SK-N-SH (cell line): ENCODE results near the gene HEPHL1. TPM values are rescaled to one million over a fixed set of nuclear protein-coding genes. Genes with fewer than 3 reads are reported as not detected.

Experiments used
- CTCF ChIA-PET: fragments of 300-600, 350-600 bp; formaldehyde crosslinking; extraction: SDS; loops from one replicate; lab custom pipeline; 2021; lab: Yijun Ruan, JAX
- POLR2A ChIA-PET: fragments of 350-600 bp; sonication (Branson Sonifier 250); formaldehyde crosslinking; extraction: SDS; loops from one replicate; lab custom pipeline; 2020; ENCODE audit warnings: antibody characterized with exemption, inconsistent platforms; lab: Yijun Ruan, JAX
- DNase-seq: peaks from one replicate; pipeline ENCODE4 v3.0.0; 2012
- H2AFZ ChIP-seq: fragments of 200-600 bp; sonication (generic); 2 replicates; pipeline ENCODE4 v1.8.1; 2016; ENCODE audit warnings: antibody characterized with exemption, mild to moderate bottlenecking, low read depth
- H3F3A ChIP-seq: fragments of 200-600 bp; sonication (generic); replicated peaks from 2 replicates; pipeline ENCODE3; 2016; ENCODE audit warnings: antibody characterized with exemption, mild to moderate bottlenecking; ENCODE audit not compliant: insufficient read depth
- H3K27ac ChIP-seq, 2 experiments: fragments of 200-500 bp in 1 of 2; fragments of 200-600 bp in 1 of 2; sonication (Bioruptor generic) in 1 of 2; sonication (generic), shearing (Covaris generic) in 1 of 2; 2 replicates each; pipeline versions ENCODE4 v1.5.1 to v1.6.1; 2014 to 2016; ENCODE audit warnings: low read depth in 2 of 2, inconsistent platforms in 1 of 2, low read length in 1 of 2, mild to moderate bottlenecking in 1 of 2, mixed read lengths in 1 of 2
- H3K27me3 ChIP-seq: fragments of 200-600 bp; sonication (generic), shearing (Covaris generic); 2 replicates; pipeline ENCODE4 v1.6.1; 2016; ENCODE audit warnings: mixed run types; ENCODE audit not compliant: insufficient read depth
- H3K36me3 ChIP-seq, 2 experiments: fragments of 200-500 bp in 1 of 2; fragments of 200-600 bp in 1 of 2; sonication (Bioruptor generic) in 1 of 2; sonication (generic) in 1 of 2; replicated peaks in 1 of 2; 2 replicates each; pipeline versions ENCODE3 to v1.5.1; 2014 to 2016; ENCODE audit warnings: low read length in 1 of 2, mild to moderate bottlenecking in 1 of 2; ENCODE audit not compliant: insufficient read depth in 2 of 2, control insufficient read depth in 1 of 2
- H3K4me1 ChIP-seq, 2 experiments: fragments of 200-500 bp in 1 of 2; fragments of 200-600 bp in 1 of 2; sonication (Bioruptor generic) in 1 of 2; sonication (generic), shearing (Covaris generic) in 1 of 2; 2 replicates each; pipeline versions ENCODE4 v1.5.1 to v1.6.1; 2014 to 2016; ENCODE audit warnings: low read depth in 1 of 2, low read length in 1 of 2, mixed run types in 1 of 2; ENCODE audit not compliant: insufficient read depth in 2 of 2, control insufficient read depth in 1 of 2
- H3K4me2 ChIP-seq: fragments of 200-600 bp; sonication (generic), shearing (Covaris generic); 2 replicates; pipeline ENCODE4 v1.6.1; 2017; ENCODE audit warnings: mixed run types
- H3K4me3 ChIP-seq, 2 experiments: fragments of 200-500 bp in 1 of 2; fragments of 200-600 bp in 1 of 2; sonication (Bioruptor generic) in 1 of 2; sonication (generic), shearing (Covaris generic) in 1 of 2; 2 replicates each; pipeline versions ENCODE4 v1.5.1 to v1.8.1; 2014 to 2016; ENCODE audit warnings: low read depth in 2 of 2, inconsistent platforms in 1 of 2, low read length in 1 of 2, mild to moderate bottlenecking in 1 of 2, mixed read lengths in 1 of 2, moderate library complexity in 1 of 2
- H3K79me2 ChIP-seq: fragments of 200-600 bp; sonication (generic); 2 replicates; pipeline ENCODE4 v1.8.1; 2017; ENCODE audit warnings: mild to moderate bottlenecking; ENCODE audit not compliant: insufficient read depth
- H3K9ac ChIP-seq: fragments of 200-600 bp; sonication (generic); 2 replicates; pipeline ENCODE4 v1.6.1; 2017; ENCODE audit warnings: mixed run types
- H3K9me2 ChIP-seq: fragments of 200-600 bp; sonication (generic); 2 replicates; pipeline ENCODE4 v1.6.1; 2017; ENCODE audit warnings: mixed run types
- H3K9me3 ChIP-seq: fragments of 200-600 bp; sonication (generic); 2 replicates; pipeline ENCODE4 v1.6.1; 2017; ENCODE audit warnings: mixed run types, mild to moderate bottlenecking, moderate library complexity
- H4K20me1 ChIP-seq: fragments of 200-600 bp; sonication (generic); 2 replicates; pipeline ENCODE4 v1.6.1; 2017; ENCODE audit warnings: mild to moderate bottlenecking, mixed run types; ENCODE audit not compliant: insufficient read depth
- CHD2 ChIP-seq: fragments of 150-350 bp; IDR thresholded peaks from 2 replicates; pipeline ENCODE4 v1.6.1; 2018; ENCODE audit warnings: low read length; ENCODE audit not compliant: partially characterized antibody
- ELF1 ChIP-seq: IDR thresholded peaks from 2 replicates; pipeline ENCODE4 v1.4.0; 2012
- FOSL2 ChIP-seq: IDR thresholded peaks from 2 replicates; pipeline ENCODE4 v1.4.0; 2012; ENCODE audit warnings: low read depth, mild to moderate bottlenecking, moderate library complexity, borderline replicate concordance
- FOXM1 ChIP-seq: IDR thresholded peaks from 2 replicates; pipeline ENCODE4 v1.4.0; 2012; ENCODE audit warnings: low read depth, mild to moderate bottlenecking
- GABPA ChIP-seq: IDR thresholded peaks from 2 replicates; pipeline ENCODE4 v1.4.0; 2012; ENCODE audit warnings: low read depth, mild to moderate bottlenecking
- GATA2 ChIP-seq: sonication (generic); formaldehyde crosslinking; IDR thresholded peaks from 2 replicates; pipeline ENCODE4 v1.5.0; 2020; ENCODE audit warnings: mild to moderate bottlenecking, missing genetic modification reagents
- JUND ChIP-seq: IDR thresholded peaks from 2 replicates; pipeline ENCODE4 v1.4.0; 2012
- MEF2A ChIP-seq: IDR thresholded peaks from 2 replicates; pipeline ENCODE4 v1.4.0; 2012; ENCODE audit warnings: low read depth, borderline replicate concordance
- MXI1 ChIP-seq: IDR thresholded peaks from 2 replicates; pipeline ENCODE4 v1.6.1; 2012; ENCODE audit warnings: mild to moderate bottlenecking, low read depth, low read length, improper control_type of control experiment
- NFIC ChIP-seq: IDR thresholded peaks from 2 replicates; pipeline ENCODE4 v1.4.0; 2012; ENCODE audit warnings: borderline replicate concordance
- POLR2AphosphoS5 ChIP-seq: IDR thresholded peaks from 2 replicates; pipeline ENCODE4 v1.6.1; 2012; ENCODE audit warnings: low read depth, low read length
- RCOR1 ChIP-seq: fragments of 150-350 bp; IDR thresholded peaks from 2 replicates; pipeline ENCODE4 v1.6.1; 2017; ENCODE audit warnings: antibody characterized with exemption, low read length
- RFX5 ChIP-seq: IDR thresholded peaks from 2 replicates; pipeline ENCODE4 v1.6.1; 2012; ENCODE audit warnings: mild to moderate bottlenecking, improper control_type of control experiment, low read length
- SIN3A ChIP-seq: IDR thresholded peaks from 2 replicates; pipeline ENCODE4 v1.6.1; 2012; ENCODE audit warnings: low read depth, mild to moderate bottlenecking, low read length, moderate library complexity, borderline replicate concordance
- SMC3 ChIP-seq: IDR thresholded peaks from 2 replicates; pipeline ENCODE4 v1.6.1; 2012; ENCODE audit warnings: low read depth, low read length, improper control_type of control experiment
- TAF1 ChIP-seq: IDR thresholded peaks from 2 replicates; pipeline ENCODE4 v1.6.1; 2012; ENCODE audit warnings: low read depth, mild to moderate bottlenecking, low read length, moderate library complexity, borderline replicate concordance
- TCF12 ChIP-seq: IDR thresholded peaks from 2 replicates; pipeline ENCODE4 v1.4.0; 2012
- TEAD4 ChIP-seq: IDR thresholded peaks from 2 replicates; pipeline ENCODE4 v1.4.0; 2012; ENCODE audit warnings: mild to moderate bottlenecking, borderline replicate concordance; ENCODE audit not compliant: insufficient read depth
- YY1 ChIP-seq: IDR thresholded peaks from 2 replicates; pipeline ENCODE4 v1.4.0; 2012; ENCODE audit warnings: low read depth, mild to moderate bottlenecking
- WGBS: methylation state at CpG from one replicate; pipeline ENCODE4 v1.1.6; 2017; ENCODE audit warnings: low lambda C conversion rate; 5-methylcytosine and 5-hydroxymethylcytosine counted together
- polyA plus RNA-seq, 3 experiments: library from polyadenylated mRNA; depleted of rRNA; stranded (reverse); fragments of >200 nt; gene quantifications; 2 replicates each; pipeline ENCODE4 v1.2.3, GENCODE V29; 2012
- TF ChIP-seq, protein P1 (sequence below): IDR thresholded peaks from 2 replicates; pipeline ENCODE4 v1.4.0; 2012; ENCODE audit warnings: low read depth
- TF ChIP-seq, protein P2 (sequence below): fragments of 150-350 bp; IDR thresholded peaks from 2 replicates; pipeline ENCODE4 v1.6.1; 2017; ENCODE audit warnings: antibody characterized with exemption, low read length, low read depth, borderline replicate concordance
- TF ChIP-seq, protein P3 (sequence below): IDR thresholded peaks from 2 replicates; pipeline ENCODE4 v1.4.0; 2012; ENCODE audit warnings: low read depth, borderline replicate concordance
- TF ChIP-seq, protein P4 (sequence below): fragments of 200-600 bp; sonication (generic); IDR thresholded peaks from 2 replicates; pipeline ENCODE4 v1.6.1; 2017; ENCODE audit warnings: antibody characterized with exemption, mild to moderate bottlenecking, moderate library complexity

HEPHL1 gene
- polyA plus RNA-seq, 1 of the 3 experiments (the other 2 are of a cell fraction): not detected

DNA sequence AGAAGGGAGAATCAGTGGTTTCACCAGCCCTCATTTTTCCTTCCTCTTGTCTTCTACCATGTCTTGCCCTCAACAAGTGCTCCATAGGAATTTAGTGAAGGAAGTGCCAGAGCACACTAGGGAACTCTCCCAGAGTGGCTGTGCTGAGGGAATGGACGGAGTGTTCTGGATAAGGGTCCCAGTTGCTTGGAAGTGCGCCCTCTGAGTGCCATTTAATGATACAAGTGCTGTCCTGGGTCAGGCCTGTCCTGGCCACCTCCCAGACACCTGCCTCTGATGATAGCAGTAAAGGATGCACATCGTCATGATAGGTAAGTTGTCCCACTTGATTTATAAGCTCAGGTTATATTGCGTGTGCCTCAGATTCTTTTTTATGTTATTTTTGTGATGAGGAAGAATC is 112.6 kb downstream of the HEPHL1 start:
- Histone ChIP-seq H3K36me3 (no peaks in the 10 kb centered on the region), H3K27me3 (no peaks in the 10 kb centered on the region), H3F3A (peaks cover 33% of the 10 kb centered on the region), H3K4me2 (peak overlapping the region; percentile 75; the same call in 1 of the 2 replicates), H3K9ac (no peak overlapping the region), H4K20me1 (peaks cover 24% of the 10 kb centered on the region; the same call in 1 of the 2 replicates), H3K4me1 (peaks cover 44 to 50% of the 10 kb centered on the region in 2 experiments), H3K79me2 (peaks cover 72% of the 10 kb centered on the region), H3K9me2 (no peaks in the 10 kb centered on the region), H3K27ac (peak overlapping the region in 1 of 2 experiments; percentile 97; a peak in 1 of 4 replicates), H3K9me3 (no peaks in the 10 kb centered on the region), H2AFZ (no peak overlapping the region), H3K4me3 (no peak overlapping the region)
- WGBS: 91% methylated on average over 4 of the region's 4 CpGs
- CTCF ChIA-PET: interaction anchor here (1.3 kb wide), 1 partner anchor 50 kb away, joined by 3 read pairs; no protein-coding TSS in a partner anchor
- POLR2A ChIA-PET: no interaction called here
- no peak for TF ChIP-seq ELF1
- TF ChIP-seq TEAD4: no peak
- TF ChIP-seq, protein P1, sequence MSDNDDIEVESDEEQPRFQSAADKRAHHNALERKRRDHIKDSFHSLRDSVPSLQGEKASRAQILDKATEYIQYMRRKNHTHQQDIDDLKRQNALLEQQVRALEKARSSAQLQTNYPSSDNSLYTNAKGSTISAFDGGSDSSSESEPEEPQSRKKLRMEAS: no peak
- no peak for TF ChIP-seq GABPA
- TF ChIP-seq JUND: no peak
- TF ChIP-seq CHD2: no peak
- no peak for TF ChIP-seq RCOR1
- DNase-seq: no peak

DNA sequence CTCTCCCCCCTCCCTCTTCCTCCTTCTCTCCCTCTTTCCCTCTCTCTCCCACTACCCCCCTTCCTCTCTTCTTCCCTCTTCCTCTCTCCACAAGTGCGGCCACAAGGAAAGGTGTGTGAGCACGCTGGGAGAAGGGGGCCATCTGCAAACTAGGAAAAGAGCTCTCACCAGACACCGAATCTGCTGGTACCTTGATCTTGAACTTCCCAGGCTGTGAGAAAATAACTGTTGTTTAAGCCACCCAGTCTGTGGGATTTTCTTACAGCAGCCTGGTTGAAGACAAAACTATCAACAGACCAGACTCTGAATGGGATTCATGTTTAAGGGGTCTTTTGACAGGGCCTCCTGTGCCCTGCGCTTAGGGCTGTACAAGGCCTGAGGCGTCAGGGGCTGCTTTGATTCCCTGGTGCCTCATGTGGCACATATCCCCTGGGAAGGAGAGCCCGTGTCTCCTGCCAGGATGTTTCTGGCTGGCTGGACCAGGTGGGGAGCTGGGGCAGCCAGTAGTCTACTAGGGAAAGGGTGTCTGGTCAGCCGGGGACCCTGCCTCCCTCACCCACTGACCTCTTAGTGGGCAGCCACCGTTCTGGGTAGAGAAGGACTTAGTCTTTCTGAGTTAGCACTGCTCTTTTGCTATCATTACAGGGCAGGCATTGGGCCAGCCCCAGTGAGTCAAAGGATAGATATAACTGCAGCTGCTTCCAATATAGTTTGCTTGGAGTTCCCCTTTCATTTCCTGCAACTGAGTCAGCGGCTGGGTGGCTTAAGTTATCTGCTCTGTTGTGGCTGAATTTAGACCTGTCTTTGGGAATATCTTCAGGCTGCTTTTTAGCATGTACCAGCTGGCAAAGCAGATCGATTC is 113.7 kb downstream of the HEPHL1 start:
- Histone ChIP-seq H3K36me3 (no peaks in the 10 kb centered on the region), H3F3A (peaks cover 30% of the 10 kb centered on the region), H3K9me3 (no peaks in the 10 kb centered on the region), H2AFZ (no peak overlapping the region), H3K9me2 (no peaks in the 10 kb centered on the region), H3K27me3 (no peaks in the 10 kb centered on the region), H3K27ac (peak overlapping the region; percentile 80 to 97), H3K4me1 (peaks cover 44 to 53% of the 10 kb centered on the region in 2 experiments), H4K20me1 (peaks cover 24% of the 10 kb centered on the region; the same call in 1 of the 2 replicates), H3K4me3 (peak overlapping the region in 1 of 2 experiments; percentile 39; a peak in 3 of 4 replicates), H3K79me2 (peaks cover 78% of the 10 kb centered on the region), H3K9ac (peak overlapping the region; percentile 66; the same call in 1 of the 2 replicates), H3K4me2 (peak overlapping the region; percentile 75)
- WGBS: 46% methylated on average over 7 of the region's 10 CpGs
- POLR2A ChIA-PET: no interaction called here
- DNase-seq: no peak
- CTCF ChIA-PET: interaction anchor here (0.5 to 1.8 kb wide), 3 partner anchors 36 to 310 kb away, joined by 3 to 4 read pairs (median 3); no protein-coding TSS in a partner anchor
- TF ChIP-seq, protein P1: 0 out of 2 replicates have a peak, but pooled peaks have one; percentile 35
- TF ChIP-seq NFIC: peak; percentile 90
- no peak for TF ChIP-seq RCOR1
- TF ChIP-seq SIN3A: peak; percentile 32; the same call in 1 of the 2 replicates
- TF ChIP-seq POLR2AphosphoS5: peak; percentile 77
- TF ChIP-seq MXI1: no peak
- TF ChIP-seq CHD2: no peak
- peak; percentile 86 for TF ChIP-seq MEF2A
- peak; percentile 58; the same call in 1 of the 2 replicates for TF ChIP-seq TEAD4
- TF ChIP-seq, protein P2, sequence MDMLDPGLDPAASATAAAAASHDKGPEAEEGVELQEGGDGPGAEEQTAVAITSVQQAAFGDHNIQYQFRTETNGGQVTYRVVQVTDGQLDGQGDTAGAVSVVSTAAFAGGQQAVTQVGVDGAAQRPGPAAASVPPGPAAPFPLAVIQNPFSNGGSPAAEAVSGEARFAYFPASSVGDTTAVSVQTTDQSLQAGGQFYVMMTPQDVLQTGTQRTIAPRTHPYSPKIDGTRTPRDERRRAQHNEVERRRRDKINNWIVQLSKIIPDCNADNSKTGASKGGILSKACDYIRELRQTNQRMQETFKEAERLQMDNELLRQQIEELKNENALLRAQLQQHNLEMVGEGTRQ: no peak
- TF ChIP-seq TAF1: no peak
- no peak for TF ChIP-seq FOXM1
- no peak for TF ChIP-seq SMC3
- no peak for TF ChIP-seq GATA2
- TF ChIP-seq TCF12: peak; percentile 96
- TF ChIP-seq, protein P3, sequence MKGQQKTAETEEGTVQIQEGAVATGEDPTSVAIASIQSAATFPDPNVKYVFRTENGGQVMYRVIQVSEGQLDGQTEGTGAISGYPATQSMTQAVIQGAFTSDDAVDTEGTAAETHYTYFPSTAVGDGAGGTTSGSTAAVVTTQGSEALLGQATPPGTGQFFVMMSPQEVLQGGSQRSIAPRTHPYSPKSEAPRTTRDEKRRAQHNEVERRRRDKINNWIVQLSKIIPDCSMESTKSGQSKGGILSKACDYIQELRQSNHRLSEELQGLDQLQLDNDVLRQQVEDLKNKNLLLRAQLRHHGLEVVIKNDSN: no peak
- TF ChIP-seq, protein P4, sequence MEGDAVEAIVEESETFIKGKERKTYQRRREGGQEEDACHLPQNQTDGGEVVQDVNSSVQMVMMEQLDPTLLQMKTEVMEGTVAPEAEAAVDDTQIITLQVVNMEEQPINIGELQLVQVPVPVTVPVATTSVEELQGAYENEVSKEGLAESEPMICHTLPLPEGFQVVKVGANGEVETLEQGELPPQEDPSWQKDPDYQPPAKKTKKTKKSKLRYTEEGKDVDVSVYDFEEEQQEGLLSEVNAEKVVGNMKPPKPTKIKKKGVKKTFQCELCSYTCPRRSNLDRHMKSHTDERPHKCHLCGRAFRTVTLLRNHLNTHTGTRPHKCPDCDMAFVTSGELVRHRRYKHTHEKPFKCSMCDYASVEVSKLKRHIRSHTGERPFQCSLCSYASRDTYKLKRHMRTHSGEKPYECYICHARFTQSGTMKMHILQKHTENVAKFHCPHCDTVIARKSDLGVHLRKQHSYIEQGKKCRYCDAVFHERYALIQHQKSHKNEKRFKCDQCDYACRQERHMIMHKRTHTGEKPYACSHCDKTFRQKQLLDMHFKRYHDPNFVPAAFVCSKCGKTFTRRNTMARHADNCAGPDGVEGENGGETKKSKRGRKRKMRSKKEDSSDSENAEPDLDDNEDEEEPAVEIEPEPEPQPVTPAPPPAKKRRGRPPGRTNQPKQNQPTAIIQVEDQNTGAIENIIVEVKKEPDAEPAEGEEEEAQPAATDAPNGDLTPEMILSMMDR: no peak
- peak; percentile 91 for TF ChIP-seq JUND
- 0 out of 2 replicates have a peak, but pooled peaks have one; percentile 29 for TF ChIP-seq ELF1
- peak; percentile 94 for TF ChIP-seq FOSL2
- TF ChIP-seq YY1: no peak
- TF ChIP-seq RFX5: no peak
